Common myeloid progenitor, CD34-positive (primary cell): ENCODE data around the gene PLP1.

ENCODE experiments used
- CTCF ChIA-PET: fragments of 350-600 bp; sonication (Branson Sonifier 250); formaldehyde crosslinking; loops from one replicate; lab custom pipeline; 2021; ENCODE audit warnings: antibody characterized with exemption; lab: Charles Lee
- POLR2A ChIA-PET: fragments of 350-600 bp; sonication (Branson Sonifier 250); formaldehyde crosslinking; loops from one replicate; lab custom pipeline; 2021; ENCODE audit warnings: antibody characterized with exemption; lab: Charles Lee
- DNase-seq, 3 donors: peaks; one replicate each; pipeline versions ENCODE4 v3.0.0 to v3.0.0-alpha.2; 2013
- H3K27ac ChIP-seq, 2 experiments: 1 replicate in 1 of 2; 2 replicates in 1 of 2; pipeline ENCODE4 v1.7.0; 2013; ENCODE audit warnings: inconsistent platforms in 2 of 2, low read length in 2 of 2, mild to moderate bottlenecking in 2 of 2, low read depth in 1 of 2, moderate library complexity in 1 of 2; ENCODE audit not compliant: severe bottlenecking in 2 of 2, insufficient read depth in 1 of 2, poor library complexity in 1 of 2
- H3K27me3 ChIP-seq, 5 experiments: replicated peaks in 2 of 5; 1 replicate in 3 of 5; 2 replicates in 2 of 5; pipeline versions ENCODE4 v1.6.1 to v1.7.0; 2013; ENCODE audit warnings: low read length in 4 of 5, mild to moderate bottlenecking in 2 of 5, moderate library complexity in 2 of 5, inconsistent platforms in 1 of 5; ENCODE audit not compliant: insufficient read depth in 5 of 5, control insufficient read depth in 4 of 5
- H3K36me3 ChIP-seq, 4 experiments: 1 replicate in 2 of 4; 2 replicates in 2 of 4; pipeline versions ENCODE4 v1.6.1 to v1.7.0; 2013; ENCODE audit warnings: low read length in 3 of 4, control low read depth in 1 of 4, mild to moderate bottlenecking in 1 of 4; ENCODE audit not compliant: control insufficient read depth in 4 of 4, insufficient read depth in 4 of 4
- H3K4me1 ChIP-seq, 4 experiments: 1 replicate in 3 of 4; 2 replicates in 1 of 4; pipeline versions ENCODE4 v1.6.1 to v1.7.1; 2013; ENCODE audit warnings: low read length in 3 of 4, mild to moderate bottlenecking in 3 of 4, control low read depth in 1 of 4, inconsistent platforms in 1 of 4, moderate library complexity in 1 of 4; ENCODE audit not compliant: control insufficient read depth in 4 of 4, insufficient read depth in 4 of 4; ENCODE audit errors: control extremely low read depth in 1 of 4
- H3K4me3 ChIP-seq, 7 experiments: 1 replicate in 4 of 7; 2 replicates in 3 of 7; pipeline versions ENCODE4 v1.5.1 to v1.7.0; 2013; ENCODE audit warnings: mild to moderate bottlenecking in 7 of 7, low read length in 6 of 7, moderate library complexity in 6 of 7, inconsistent platforms in 2 of 7, low read depth in 2 of 7, control low read depth in 1 of 7; ENCODE audit not compliant: insufficient read depth in 4 of 7, control insufficient read depth in 1 of 7; ENCODE audit errors: extremely low read depth in 1 of 7
- H3K9me3 ChIP-seq, 5 experiments: 1 replicate in 4 of 5; 2 replicates in 1 of 5; pipeline versions ENCODE4 v1.6.1 to v1.7.1; 2013; ENCODE audit warnings: low read length in 4 of 5, mild to moderate bottlenecking in 2 of 5, inconsistent platforms in 1 of 5, low read depth in 1 of 5, moderate library complexity in 1 of 5; ENCODE audit not compliant: control insufficient read depth in 4 of 5, insufficient read depth in 2 of 5; ENCODE audit errors: control extremely low read depth in 1 of 5
- WGBS: methylation state at CpG from one replicate; pipeline ENCODE4 v1.1.5; 2013; ENCODE audit not compliant: insufficient coverage; 5-methylcytosine and 5-hydroxymethylcytosine counted together

PLP1 gene

GRCh38 chrX:103839404-103839803, 62.8 kb downstream of the PLP1 start:
- POLR2A ChIA-PET, result no interaction called here

More at GRCh38 chrX:103839404-103839803, 62.8 kb downstream of the PLP1 start:
- Histone ChIP-seq H3K36me3 (no peaks in the 10 kb centered on the region), H3K9me3 (no peaks in the 10 kb centered on the region), H3K27ac (no peak overlapping the region), H3K4me1 (no peaks in the 10 kb centered on the region), H3K4me3 (no peak overlapping the region), H3K27me3 (no peaks in the 10 kb centered on the region)
- CTCF ChIA-PET, result interaction anchor here (0.6 kb wide), 1 partner anchor 752 kb away, joined by 3 read pairs; no protein-coding TSS in a partner anchor
- no peak for DNase-seq
- no CpG with 5 or more reads among the region's 1 CpG for WGBS
